ENCODE data around the gene KEAP1. TPM values are rescaled to one million over a fixed set of nuclear protein-coding genes. Genes with fewer than 3 reads are reported as not detected.
A peak's percentile ranks its signal among the peaks of the same experiment; 100 is the strongest.

Gene KEAP1
- total and polyA plus RNA-seq, 10 of the 15 experiments (the other 5 are each of a cell fraction or from before 2014, with no cell fraction given): 1.4 to 87.7 (median 48.6) TPM

GRCh38 chr19:10543420-10544241 lies 40.5 kb upstream of the KEAP1 start, which contains the start of gene ATG4D (continued):
- TF ChIP-seq, protein P1, sequence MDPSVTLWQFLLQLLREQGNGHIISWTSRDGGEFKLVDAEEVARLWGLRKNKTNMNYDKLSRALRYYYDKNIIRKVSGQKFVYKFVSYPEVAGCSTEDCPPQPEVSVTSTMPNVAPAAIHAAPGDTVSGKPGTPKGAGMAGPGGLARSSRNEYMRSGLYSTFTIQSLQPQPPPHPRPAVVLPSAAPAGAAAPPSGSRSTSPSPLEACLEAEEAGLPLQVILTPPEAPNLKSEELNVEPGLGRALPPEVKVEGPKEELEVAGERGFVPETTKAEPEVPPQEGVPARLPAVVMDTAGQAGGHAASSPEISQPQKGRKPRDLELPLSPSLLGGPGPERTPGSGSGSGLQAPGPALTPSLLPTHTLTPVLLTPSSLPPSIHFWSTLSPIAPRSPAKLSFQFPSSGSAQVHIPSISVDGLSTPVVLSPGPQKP (IDR thresholded peaks at IDR 0.05; ENCODE audit: low read depth, low read length): no peak
- TF ChIP-seq IKZF2 (IDR thresholded peaks at IDR 0.05): no peak
- no peak for TF ChIP-seq EED (IDR thresholded peaks at IDR 0.05; ENCODE audit: low read depth)
- no peak for TF ChIP-seq NBN (IDR thresholded peaks at IDR 0.05)
- no peak for TF ChIP-seq HDAC6 (IDR thresholded peaks at IDR 0.05; ENCODE audit: unreplicated experiment)
- TF ChIP-seq POU2F2 (IDR thresholded peaks at IDR 0.05; ENCODE audit: borderline replicate concordance, low read depth, low read length): peak; percentile 60; the same call in 1 of the 3 replicates
- no peak for TF ChIP-seq SREBF2 (IDR thresholded peaks at IDR 0.05; ENCODE audit: low read length)
- TF ChIP-seq PML (IDR thresholded peaks at IDR 0.05; ENCODE audit: low read length): no peak
- TF ChIP-seq ZNF217 (IDR thresholded peaks at IDR 0.05): peak; percentile 30; the same call in 1 of the 2 replicates
- TF ChIP-seq SMAD5 (IDR thresholded peaks at IDR 0.05; ENCODE audit: low read depth): no peak
- TF ChIP-seq MTA3 (IDR thresholded peaks at IDR 0.05; ENCODE audit: borderline replicate concordance, low read length): no peak
- TF ChIP-seq SP1 (IDR thresholded peaks at IDR 0.05; ENCODE audit: low read depth, low read length): peak; percentile 16
- TF ChIP-seq E2F4 (IDR thresholded peaks at IDR 0.05; ENCODE audit: low read depth, low read length): no peak
- no peak for TF ChIP-seq FOXK2 (IDR thresholded peaks at IDR 0.05)
- TF ChIP-seq SIX5 (IDR thresholded peaks at IDR 0.05; ENCODE audit: low read depth, low read length, severe bottlenecking): no peak
- TF ChIP-seq IRF3 (IDR thresholded peaks at IDR 0.05): no peak
- no peak for TF ChIP-seq MEF2B (IDR thresholded peaks at IDR 0.05; ENCODE audit: partially characterized antibody, poor library complexity, severe bottlenecking)
- TF ChIP-seq ZBTB33 (IDR thresholded peaks at IDR 0.05): no peak
- TF ChIP-seq PKNOX1 (IDR thresholded peaks at IDR 0.05): peak; percentile 36; the same call in 1 of the 2 replicates
- TF ChIP-seq GABPA (IDR thresholded peaks at IDR 0.05; ENCODE audit: low read depth): no peak
- no peak for TF ChIP-seq PAX5 (IDR thresholded peaks at IDR 0.05; ENCODE audit: borderline replicate concordance, low read depth, low read length)
- TF ChIP-seq HSF1 (IDR thresholded peaks at IDR 0.05; ENCODE audit: low read depth, low read length): no peak
- TF ChIP-seq KLF5 (IDR thresholded peaks at IDR 0.05; ENCODE audit: partially characterized antibody): peak; percentile 29
- no peak for TF ChIP-seq CBX5 (IDR thresholded peaks at IDR 0.05; ENCODE audit: low read depth)
- no peak for TF ChIP-seq RBBP5 (conservative IDR thresholded peaks at IDR 0.05)

All from GM12878 (cell line).